Parathyroid adenoma (tissue), 2 donors: ENCODE data around the gene ABCA3.

Experiments
- H2AFZ ChIP-seq: fragments of 300-600 bp; sonication (generic); one replicate; pipeline ENCODE4 v1.7.0; 2017; ENCODE audit warnings: antibody characterized with exemption, mild to moderate bottlenecking
- H3K27ac ChIP-seq: fragments of 300-600 bp; sonication (generic); one replicate; pipeline ENCODE4 v1.7.0; 2017
- H3K27me3 ChIP-seq: fragments of 300-600 bp; sonication (generic); one replicate; pipeline ENCODE4 v1.7.0; 2017; ENCODE audit warnings: low read length; ENCODE audit not compliant: control insufficient read depth, insufficient read depth
- H3K36me3 ChIP-seq: fragments of 300-600 bp; sonication (generic); one replicate; pipeline ENCODE4 v1.7.0; 2017; ENCODE audit warnings: low read length; ENCODE audit not compliant: control insufficient read depth, insufficient read depth
- H3K4me1 ChIP-seq: fragments of 300-600 bp; sonication (generic); one replicate; pipeline ENCODE4 v1.7.0; 2017; ENCODE audit warnings: control low read depth
- H3K4me2 ChIP-seq: fragments of 300-600 bp; sonication (generic); one replicate; pipeline ENCODE4 v1.7.0; 2017; ENCODE audit warnings: low read length
- H3K4me3 ChIP-seq: fragments of 300-600 bp; sonication (generic); one replicate; pipeline ENCODE4 v1.7.0; 2017; ENCODE audit warnings: low read depth, low read length
- H3K79me2 ChIP-seq: fragments of 300-600 bp; sonication (generic); one replicate; pipeline ENCODE4 v1.7.0; 2017; ENCODE audit warnings: control low read depth
- H3K9ac ChIP-seq: fragments of 300-600 bp; sonication (generic); one replicate; pipeline ENCODE4 v1.7.0; 2017; ENCODE audit warnings: mild to moderate bottlenecking
- H3K9me3 ChIP-seq: fragments of 300-600 bp; sonication (generic); one replicate; pipeline ENCODE4 v1.7.0; 2017; ENCODE audit warnings: low read length; ENCODE audit not compliant: control insufficient read depth
- TF ChIP-seq, protein P1 (sequence below): fragments of 300-600 bp; sonication (generic); IDR thresholded peaks from one replicate; pipeline ENCODE4 v1.7.0; 2017; ENCODE audit warnings: antibody characterized with exemption, mild to moderate bottlenecking
- donor health status: primary hyperparathyroidism.

Gene ABCA3

DNA sequence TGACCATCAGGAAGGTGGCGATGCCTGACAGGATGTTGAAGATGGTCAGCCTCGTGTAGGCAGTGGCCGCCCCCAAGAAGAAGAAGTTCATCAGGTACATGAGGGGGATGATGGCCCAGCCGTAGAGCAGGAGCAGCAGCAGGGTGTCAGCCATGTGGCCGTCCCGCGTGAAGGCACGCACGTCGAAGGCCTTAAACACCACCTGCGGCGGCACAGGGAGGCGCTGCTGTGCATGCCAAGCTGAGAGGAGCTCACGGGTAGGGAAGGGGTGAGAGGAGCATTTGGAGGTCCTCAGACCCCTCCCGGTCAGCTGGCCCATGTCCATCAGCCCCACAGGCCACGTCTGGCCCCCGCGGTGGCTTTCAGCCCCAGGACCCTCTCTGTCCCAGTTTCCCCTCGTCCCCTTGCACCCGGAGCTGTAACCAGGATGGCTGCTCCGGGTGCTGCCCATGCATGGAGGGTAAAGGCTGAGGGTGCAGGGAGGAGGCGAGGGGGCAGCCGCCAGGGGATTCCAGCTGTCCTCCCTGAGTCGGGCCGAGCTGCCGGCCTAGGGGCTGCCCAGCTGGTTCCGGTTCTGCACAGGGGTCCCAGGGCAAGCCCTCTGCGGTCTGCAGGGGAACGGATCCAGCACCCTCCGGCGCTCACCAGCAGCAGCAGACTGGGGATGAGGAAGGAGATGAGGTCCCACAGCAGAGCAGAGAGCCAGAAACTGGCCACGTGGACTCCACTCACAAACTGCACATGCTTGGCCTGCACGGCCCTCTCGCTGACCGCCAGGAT is 55.5 kb downstream of the ABCA3 start:
- H3K4me2 ChIP-seq: no peak overlapping the region
- no peak overlapping the region for H3K4me3 ChIP-seq
- no peaks in the 10 kb centered on the region for H3K4me1 ChIP-seq
- no peaks in the 10 kb centered on the region for H3K9me3 ChIP-seq
- no peaks in the 10 kb centered on the region for H3K36me3 ChIP-seq
- no peak overlapping the region for H3K27ac ChIP-seq
- H3K9ac ChIP-seq: no peak overlapping the region
- no peaks in the 10 kb centered on the region for H3K79me2 ChIP-seq
- no peaks in the 10 kb centered on the region for H3K27me3 ChIP-seq
- TF ChIP-seq, protein P1, sequence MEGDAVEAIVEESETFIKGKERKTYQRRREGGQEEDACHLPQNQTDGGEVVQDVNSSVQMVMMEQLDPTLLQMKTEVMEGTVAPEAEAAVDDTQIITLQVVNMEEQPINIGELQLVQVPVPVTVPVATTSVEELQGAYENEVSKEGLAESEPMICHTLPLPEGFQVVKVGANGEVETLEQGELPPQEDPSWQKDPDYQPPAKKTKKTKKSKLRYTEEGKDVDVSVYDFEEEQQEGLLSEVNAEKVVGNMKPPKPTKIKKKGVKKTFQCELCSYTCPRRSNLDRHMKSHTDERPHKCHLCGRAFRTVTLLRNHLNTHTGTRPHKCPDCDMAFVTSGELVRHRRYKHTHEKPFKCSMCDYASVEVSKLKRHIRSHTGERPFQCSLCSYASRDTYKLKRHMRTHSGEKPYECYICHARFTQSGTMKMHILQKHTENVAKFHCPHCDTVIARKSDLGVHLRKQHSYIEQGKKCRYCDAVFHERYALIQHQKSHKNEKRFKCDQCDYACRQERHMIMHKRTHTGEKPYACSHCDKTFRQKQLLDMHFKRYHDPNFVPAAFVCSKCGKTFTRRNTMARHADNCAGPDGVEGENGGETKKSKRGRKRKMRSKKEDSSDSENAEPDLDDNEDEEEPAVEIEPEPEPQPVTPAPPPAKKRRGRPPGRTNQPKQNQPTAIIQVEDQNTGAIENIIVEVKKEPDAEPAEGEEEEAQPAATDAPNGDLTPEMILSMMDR: no peak
- H2AFZ ChIP-seq: no peak overlapping the region

DNA sequence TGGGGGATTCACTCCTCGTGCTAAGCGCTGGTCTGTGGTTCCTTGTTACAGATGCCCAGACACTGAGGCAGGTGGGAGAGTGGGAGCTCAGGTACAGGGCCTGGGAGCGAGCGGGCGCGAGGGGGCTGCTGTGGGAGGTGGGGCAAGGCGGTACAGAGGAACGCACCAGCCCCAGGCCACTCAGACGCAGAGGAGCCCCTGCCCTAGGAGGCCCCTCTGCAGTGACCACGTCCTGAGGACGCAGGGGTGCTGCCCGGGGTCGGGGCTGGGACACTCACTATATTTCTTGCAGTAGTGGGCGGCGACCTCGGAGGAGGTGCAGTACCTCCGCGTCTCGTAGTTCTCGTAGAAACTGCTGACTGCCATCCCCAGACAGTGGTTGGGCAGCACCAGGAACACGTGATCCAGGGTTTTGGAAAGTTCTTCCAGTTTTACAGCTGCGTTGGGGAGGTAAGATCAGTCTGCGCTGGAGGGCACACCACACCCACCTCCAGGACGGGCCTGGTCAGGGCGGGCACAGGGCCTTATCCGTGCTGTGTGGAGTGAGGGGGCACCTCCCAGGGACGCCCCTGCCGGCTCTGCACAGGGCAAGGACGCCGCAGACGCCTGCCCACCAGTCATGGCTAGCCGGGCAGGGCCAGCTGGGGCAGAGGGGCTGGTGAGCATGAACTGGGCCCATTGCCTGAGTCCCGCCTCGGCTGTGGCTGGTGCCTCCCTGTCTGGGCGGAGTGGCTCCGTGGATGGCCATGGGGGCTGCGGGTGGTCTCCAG is 56.3 kb downstream of the ABCA3 start:
- Histone ChIP-seq H3K79me2 (no peaks in the 10 kb centered on the region), H3K27ac (no peak overlapping the region), H2AFZ (no peak overlapping the region), H3K36me3 (no peaks in the 10 kb centered on the region), H3K4me1 (no peaks in the 10 kb centered on the region), H3K9me3 (no peaks in the 10 kb centered on the region), H3K4me2 (no peak overlapping the region), H3K9ac (no peak overlapping the region), H3K4me3 (no peak overlapping the region), H3K27me3 (no peaks in the 10 kb centered on the region)
- TF ChIP-seq, protein P1: no peak

DNA sequence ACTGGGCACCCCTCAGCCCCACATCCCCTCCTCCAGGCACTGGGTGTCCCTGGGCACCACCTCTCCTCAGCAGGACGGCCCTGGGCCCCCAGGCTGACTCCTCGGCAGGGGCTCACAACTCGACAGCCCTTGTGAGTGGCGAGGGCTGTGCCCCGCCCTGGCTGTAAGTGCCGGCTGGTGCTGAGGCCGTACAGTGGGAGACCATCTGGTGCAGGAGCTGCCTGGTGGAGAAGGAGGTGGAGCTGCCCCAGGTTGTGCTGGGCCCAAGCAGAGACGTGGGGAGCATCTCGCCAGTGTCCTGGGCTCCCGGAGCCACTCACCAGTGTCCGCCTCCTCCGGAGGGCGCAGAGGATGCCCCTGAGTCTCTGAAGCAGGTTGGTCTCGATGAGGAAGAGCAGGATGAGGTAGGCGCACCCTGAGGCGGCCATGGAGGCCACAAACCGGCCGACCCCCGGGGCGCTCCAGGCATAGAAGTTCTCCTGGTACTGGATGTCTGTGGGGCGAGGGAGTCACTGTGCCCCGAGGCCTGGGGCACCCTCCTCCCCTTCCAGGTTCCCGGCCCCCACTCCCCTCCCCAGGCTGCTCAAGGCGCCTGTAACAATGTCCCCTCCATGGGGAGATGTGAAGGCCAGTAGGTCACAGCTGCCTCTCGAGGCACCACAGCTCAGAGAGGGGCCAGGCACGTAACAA is 57.5 kb downstream of the ABCA3 start:
- Histone ChIP-seq H3K27me3 (no peaks in the 10 kb centered on the region), H3K79me2 (no peaks in the 10 kb centered on the region), H2AFZ (no peak overlapping the region), H3K36me3 (no peaks in the 10 kb centered on the region), H3K27ac (no peak overlapping the region), H3K9me3 (no peaks in the 10 kb centered on the region), H3K4me1 (no peaks in the 10 kb centered on the region), H3K9ac (no peak overlapping the region), H3K4me2 (no peak overlapping the region), H3K4me3 (no peak overlapping the region)
- TF ChIP-seq, protein P1: no peak

DNA sequence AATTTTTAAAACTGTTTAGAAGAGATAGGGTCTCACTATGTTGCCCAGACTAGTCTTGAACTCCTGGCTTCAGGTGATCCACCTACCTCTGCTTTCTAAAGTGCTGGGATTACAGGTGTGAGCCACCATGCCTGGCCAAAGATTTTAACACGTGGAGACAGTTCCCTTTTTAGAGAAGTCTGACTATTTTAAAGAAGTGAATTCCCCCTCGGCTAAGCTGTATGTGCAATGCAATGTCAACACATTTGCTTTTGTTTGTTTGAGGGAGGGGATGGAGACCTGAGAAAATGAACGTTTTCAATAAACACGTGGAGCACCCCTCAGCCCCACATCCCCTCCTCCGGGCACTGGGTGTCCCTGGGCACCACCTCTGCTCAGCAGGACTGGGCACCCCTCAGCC is 58.3 kb downstream of the ABCA3 start:
- TF ChIP-seq, protein P1: no peak
- H3K27me3 ChIP-seq: no peaks in the 10 kb centered on the region
- H3K4me3 ChIP-seq: no peak overlapping the region
- no peaks in the 10 kb centered on the region for H3K4me1 ChIP-seq
- no peaks in the 10 kb centered on the region for H3K9me3 ChIP-seq
- H3K4me2 ChIP-seq: no peak overlapping the region
- H2AFZ ChIP-seq: no peak overlapping the region
- no peak overlapping the region for H3K9ac ChIP-seq
- no peaks in the 10 kb centered on the region for H3K36me3 ChIP-seq
- H3K79me2 ChIP-seq: no peaks in the 10 kb centered on the region
- no peak overlapping the region for H3K27ac ChIP-seq
